Hematopoietic multipotent progenitor cell treated with erythropoietin and hydrocortisone succinate and interleukin-3 and kit ligand, for 17 days (in vitro differentiated cells): ENCODE results near the gene C3orf80.
"Not testable (repeated sequence)": the region's sequence is repeated elsewhere in the genome, so short reads cannot be mapped to it uniquely, and the experiment has no call there.

Source experiments
- DNase-seq: peaks from one replicate; pipeline ENCODE4 v3.0.0-alpha.2; 2015; ENCODE audit warnings: low spot score

The C3orf80 gene

DNA sequence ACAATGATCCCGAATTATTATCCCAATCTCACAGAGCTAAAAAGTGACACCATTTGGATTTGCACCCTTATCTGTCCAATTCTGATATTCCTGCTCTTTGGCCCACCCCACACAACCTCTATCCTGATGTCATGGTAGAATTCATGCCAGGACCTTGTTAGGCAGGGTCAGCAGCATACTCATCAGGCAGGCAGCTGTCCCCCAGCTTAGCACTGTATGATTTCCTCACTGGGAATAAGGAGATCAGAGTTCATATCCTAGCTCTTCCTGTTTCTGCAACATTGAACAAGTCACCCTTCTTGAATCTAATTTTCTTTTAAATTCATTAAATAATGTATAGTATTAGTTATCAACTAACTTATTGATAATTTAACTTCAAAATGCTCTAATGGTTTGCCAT lies 12.0 kb upstream of the C3orf80 start:
- no peak for DNase-seq

- DNase-seq: no peak
Observed at GRCh38 chr3:160217675-160218074, 7.5 kb upstream of the C3orf80 start.

GRCh38 chr3:160218136-160218535 lies 7.1 kb upstream of the C3orf80 start:
- DNase-seq: no peak

DNA sequence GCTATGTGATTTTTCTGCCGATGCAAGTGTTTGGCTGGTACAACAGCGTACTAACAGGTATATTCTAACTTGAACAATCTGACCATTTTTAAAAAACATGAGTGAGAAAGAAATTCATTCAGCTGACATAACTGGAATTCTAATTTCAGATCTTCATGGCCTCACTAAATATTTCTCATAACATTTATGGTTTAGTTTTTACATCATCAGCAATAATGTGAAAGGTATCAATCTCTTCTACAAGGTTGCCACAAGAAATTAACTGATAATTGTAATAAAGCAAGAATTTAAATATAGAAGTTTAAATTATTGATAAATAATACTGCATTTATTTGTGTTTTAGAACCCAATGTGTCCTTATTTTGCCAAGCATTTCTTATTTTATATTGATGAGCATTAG lies 5.2 kb upstream of the C3orf80 start:
- no peak for DNase-seq

- DNase-seq: no peak
Observed at GRCh38 chr3:160221019-160221418, 4.2 kb upstream of the C3orf80 start.

DNA sequence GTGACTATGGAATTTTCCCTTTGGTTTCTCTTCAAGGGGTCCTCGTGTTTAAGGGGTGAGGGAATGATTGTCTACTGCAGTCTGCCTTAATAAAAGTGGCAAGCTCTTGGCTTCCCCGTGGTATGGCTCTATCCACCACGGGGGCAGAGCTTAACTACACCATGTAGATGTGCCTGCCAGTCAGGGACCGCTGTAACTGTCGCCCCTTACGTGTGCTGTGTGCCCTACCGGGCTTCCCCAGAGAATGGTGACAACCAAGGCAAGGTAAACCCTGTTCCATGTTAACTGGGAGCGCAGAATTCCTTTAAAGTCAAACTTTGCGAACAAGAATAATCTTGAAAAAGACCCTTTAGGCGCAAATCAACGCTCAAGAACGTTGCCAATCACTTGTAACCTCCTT lies 966 bp upstream of the C3orf80 start:
- DNase-seq: no peak

DNA sequence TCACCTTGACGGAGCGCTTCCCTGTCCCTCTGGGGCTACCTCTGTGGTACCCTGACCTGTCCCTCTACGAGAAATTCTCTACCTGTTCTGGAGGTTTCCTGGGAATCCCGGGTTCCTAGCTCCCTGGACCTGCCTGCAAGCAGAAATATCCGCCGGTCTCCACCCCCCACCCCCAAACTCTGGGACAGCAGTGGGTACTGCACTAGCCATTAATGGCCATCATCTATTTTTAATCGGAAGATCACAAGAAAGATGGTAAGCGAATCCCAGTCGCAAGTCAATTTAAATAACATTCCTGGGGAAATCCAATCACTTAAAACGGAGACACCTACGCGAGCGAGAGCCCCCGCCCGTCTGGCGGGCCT lies 429 bp upstream of the C3orf80 start:
- no peak for DNase-seq

GRCh38 chr3:160226026-160226907 lies 1.0 kb downstream of the C3orf80 start:
- DNase-seq: no peak

GRCh38 chr3:160227419-160227818 lies 2.2 kb downstream of the C3orf80 start:
- DNase-seq: no peak

GRCh38 chr3:160232014-160232413 lies 6.8 kb downstream of the C3orf80 start:
- no peak for DNase-seq

GRCh38 chr3:160240719-160241118 lies 15.5 kb downstream of the C3orf80 start:
- not testable (repeated sequence) for DNase-seq

DNA sequence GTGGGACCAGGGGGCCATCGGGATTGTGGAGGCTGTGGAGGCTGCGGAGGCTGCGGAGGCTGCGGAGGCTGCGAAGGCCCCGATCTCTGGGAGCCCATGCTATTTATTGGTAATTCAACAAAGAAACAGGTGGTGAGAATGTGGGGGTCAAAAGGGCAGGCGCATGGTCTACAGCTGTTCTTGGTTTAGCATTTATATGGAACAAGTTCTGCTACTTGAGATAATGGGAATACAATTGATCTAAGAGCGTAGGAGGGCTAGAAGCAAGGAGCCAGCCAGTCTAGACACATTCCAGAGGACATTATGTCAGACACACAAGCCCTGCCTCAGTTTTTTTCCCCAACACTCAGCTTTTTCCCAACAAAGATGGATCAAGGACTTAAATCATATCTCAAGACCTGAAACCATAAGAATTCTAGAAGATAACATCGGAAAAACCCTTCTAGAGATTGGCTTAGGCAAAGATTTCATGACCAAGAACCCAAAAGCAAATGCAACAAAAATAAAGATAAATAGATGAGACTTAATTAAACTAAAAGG lies 20.1 kb downstream of the C3orf80 start:
- no peak for DNase-seq

GRCh38 chr3:160247766-160248165 lies 22.5 kb downstream of the C3orf80 start:
- no peak for DNase-seq

DNA sequence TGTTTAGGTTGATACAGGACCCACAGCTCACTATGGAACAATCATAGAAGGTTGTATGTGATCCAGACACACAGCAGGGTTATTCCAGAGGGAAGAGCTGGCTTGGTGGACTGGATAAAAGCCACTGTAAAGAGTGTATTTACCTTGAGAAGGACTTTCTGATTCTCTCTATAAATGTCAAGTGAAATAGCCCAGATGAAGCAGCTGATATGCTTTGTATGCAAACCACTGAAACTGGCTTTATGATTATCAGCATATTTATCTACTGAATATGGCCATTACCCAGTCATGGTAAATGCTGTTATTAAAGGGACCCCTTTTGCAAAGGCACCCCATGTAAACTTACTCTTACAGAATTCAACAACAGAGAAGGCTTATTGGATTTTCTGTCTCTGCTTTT lies 28.1 kb downstream of the C3orf80 start:
- DNase-seq: no peak

DNA sequence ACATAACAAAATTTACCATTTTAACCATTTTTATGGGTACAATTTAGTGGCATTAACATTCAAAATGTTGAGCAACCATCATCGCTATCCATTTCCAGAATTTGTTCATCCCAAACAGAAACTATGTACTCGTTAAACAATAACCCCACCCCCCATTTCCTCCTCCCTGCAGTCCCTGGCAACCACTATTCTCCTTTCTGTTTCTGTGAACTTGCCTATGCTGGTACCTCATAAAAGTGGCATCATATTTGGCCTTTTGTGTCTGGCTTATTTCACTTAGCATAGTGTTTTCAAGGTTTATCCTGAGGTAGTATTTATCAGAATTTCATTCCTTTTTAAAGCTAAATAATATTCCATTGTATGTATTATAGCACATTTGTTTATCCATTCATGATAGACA lies 32.4 kb downstream of the C3orf80 start:
- DNase-seq: no peak

GRCh38 chr3:160259589-160259988 lies 34.4 kb downstream of the C3orf80 start:
- no peak for DNase-seq

DNA sequence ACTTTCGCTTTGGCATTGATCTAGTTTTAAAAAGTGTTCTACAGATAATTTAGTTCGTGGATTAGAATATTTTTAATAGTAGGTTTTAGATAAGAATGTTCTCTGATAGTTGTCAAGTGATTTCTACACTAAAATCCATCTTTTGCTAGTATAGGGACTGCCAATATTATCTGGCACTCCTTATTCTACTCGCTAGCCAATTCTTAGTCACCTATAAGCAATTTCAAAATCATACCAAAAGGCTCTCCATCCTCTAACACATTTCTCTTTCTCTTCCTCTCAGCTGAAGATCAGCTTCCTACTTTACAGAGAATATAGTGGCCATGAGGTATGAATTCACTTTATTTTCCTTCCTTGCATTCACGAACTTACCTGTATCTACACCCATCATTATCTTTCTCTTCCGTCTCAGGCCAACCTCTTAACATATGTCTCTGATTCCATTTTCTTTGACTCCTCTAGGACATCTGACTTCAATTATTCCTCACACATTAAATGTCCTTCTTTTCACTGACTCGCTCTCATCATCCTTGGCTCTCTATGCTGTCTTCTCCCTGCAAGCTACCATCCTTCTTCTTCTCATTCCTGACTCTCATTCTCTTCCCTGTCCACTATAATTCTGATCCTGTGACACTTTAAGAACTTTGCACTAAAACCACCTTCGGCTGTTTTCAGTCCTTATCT lies 35.5 kb downstream of the C3orf80 start:
- no peak for DNase-seq

GRCh38 chr3:160265088-160265487 lies 39.9 kb downstream of the C3orf80 start:
- DNase-seq: no peak
